DMS53 treated with DMSO at 0.1 percent for 48 hours (cell line): ENCODE results near the gene SEMA5B.

Experiments used
- DNase-seq: peaks from one replicate; lab custom pipeline; 2025; ENCODE audit not compliant: unreplicated experiment; lab: John Stamatoyannopoulos, UW

The SEMA5B gene

DNA sequence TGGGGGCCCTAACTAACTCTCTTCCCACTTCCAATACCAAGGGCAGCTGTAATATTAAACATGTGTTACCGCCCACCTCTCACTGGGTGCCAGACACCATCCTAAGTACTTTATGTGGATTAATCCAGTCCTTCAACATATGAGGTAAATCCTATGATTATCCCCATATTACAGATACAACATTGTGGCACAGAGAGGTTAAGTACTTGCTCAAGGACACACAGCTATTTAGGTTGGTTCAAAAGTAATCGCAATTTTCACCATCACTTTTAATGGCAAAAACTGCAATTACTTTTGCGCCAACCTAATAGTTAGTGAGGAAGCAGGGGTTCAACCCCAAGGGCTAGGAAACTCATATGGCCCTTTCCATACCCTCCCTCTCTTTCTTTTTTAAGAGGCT lies 100.8 kb downstream of the SEMA5B start:
- DNase-seq, result no peak

DNA sequence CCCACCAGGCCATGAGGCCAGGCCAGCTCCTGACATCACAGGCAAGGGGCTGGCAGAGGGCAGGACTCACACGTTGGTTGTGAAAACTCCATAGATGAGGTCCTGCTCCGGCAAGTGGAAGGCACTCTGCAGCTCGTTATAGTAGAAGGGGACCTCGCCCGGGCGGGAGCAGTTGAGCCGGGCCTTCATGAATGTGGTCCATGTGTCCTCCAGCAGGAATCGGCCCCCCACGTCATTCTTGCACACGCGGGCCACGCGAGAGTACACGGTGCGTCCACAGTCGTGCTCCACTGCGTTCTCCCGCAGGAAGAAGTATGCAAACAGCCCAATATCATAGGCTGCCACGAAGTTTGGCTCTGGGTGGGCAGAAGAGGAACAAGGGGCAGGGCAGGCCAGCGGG lies 101.2 kb downstream of the SEMA5B start:
- no peak for DNase-seq

GRCh38 chr3:122925756-122926155 lies 101.8 kb downstream of the SEMA5B start:
- DNase-seq, result no peak

DNA sequence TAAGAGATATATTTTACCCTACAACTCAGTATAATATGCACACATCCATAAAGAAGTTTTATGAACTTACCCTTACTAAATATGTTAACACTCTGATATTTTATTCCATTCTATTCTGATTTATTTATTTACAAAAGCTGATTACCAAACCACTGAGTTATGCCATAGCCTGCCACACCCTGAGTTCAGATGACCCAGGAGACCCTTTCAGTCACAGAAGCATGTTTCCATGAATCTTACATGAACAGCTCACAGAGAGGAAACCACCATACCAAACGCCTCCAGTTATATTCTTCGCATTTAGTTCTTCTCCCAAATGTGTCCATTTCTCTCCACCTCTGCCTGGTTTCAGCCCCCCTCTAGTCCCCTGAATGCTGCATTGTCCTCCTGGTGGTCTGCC lies 103.5 kb downstream of the SEMA5B start:
- no peak for DNase-seq

GRCh38 chr3:122923611-122924010 lies 104.0 kb downstream of the SEMA5B start:
- no peak for DNase-seq

DNA sequence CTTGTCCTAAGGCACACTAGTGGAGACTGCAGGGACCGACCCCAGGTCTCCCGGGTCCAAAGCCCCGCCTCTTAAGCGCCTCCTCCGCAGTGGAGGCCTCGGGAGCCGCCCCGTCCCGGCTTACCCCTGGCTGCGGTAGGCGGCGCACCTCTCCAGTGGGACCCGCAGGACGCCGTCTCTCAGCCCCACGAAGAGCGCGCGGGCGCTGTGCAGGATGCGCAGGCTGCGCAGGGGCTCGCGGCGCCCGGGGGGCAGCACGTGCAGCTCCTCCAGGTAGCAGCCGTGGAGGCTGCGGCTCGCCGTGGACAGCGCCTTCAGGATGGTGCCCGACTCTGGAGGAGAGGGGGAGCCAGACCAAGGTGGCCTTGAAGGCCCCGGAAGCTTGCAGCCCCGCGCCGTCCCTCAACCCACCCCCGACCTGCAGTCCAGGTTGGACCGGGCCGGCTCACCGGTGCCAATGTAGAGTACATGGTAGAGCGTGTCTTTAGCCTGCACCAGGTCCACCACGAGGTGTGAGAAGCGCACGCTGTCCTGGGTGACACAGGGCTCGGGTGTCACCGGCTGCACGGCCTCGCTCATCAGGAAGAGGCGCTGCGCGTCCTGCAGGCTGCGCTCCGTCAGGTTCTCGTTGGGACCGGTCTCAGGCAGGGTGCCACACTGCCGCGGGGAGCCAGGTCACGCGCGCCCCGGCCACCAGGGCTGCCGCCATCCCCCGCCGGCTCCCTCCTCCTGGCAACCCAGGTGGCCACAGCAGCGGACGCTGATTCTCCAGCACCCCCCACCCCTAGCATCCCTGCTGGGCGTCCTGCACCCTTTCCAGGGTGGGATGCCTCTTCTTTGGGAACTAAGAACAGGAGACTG lies 105.5 kb downstream of the SEMA5B start:
- DNase-seq, result no peak

GRCh38 chr3:122920986-122921385 lies 106.6 kb downstream of the SEMA5B start:
- DNase-seq, result no peak

DNA sequence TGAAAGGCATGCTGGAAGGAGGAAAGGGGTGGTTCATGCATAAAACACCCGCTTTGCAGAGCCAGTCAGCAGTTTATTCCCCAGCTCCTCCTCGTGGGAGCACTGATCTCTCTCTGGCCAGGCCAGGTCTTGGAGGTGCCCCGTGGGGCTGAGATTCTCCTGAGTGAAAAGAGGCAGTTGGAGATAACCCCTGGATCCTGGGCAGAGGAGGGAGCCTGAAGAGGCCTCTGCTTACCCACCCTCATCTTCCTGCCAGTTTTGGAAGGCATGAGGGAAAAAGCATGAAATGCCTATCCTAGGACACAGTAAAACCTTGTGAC lies 108.3 kb downstream of the SEMA5B start:
- no peak for DNase-seq

GRCh38 chr3:122918576-122919290 lies 108.8 kb downstream of the SEMA5B start:
- DNase-seq, result no peak

DNA sequence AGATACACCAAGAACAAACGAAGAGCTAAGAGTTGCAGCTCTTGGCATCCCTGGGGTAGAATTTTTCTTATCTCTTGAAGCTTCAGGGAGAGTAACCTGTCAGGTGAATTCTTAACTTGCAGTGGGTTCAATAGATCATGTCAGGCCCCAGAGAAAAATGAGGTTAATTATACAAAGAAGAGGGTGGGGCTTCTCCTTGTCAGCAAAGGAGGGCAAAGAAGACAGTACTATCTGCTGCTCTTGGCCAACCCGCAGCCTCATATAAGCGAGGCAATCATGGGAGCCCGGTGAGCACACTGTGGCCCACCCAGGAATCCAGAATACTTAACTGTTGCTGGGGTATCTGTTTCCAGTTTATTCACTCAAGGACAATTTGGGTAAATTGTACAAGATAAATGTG lies 110.2 kb downstream of the SEMA5B start:
- no peak for DNase-seq

GRCh38 chr3:122916580-122916979 lies 111.0 kb downstream of the SEMA5B start:
- DNase-seq, result no peak

DNA sequence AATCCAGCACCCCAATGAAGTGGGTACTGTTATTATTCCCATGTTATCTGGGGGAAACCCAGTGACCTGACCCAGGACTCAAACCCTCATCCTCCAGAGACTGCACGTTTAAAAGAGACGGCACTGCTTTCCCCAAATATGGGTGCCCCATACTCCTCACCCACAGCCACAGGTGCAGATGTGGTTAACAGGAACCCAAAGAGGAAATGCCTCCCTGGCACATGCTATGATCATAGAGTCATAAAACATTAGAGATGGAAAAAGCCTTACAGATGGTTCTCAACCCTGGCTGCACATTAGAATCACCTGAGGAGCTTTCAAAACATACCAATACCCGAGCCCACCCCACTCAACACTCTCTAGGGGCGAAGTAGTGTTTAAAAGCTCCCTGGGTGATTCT lies 111.5 kb downstream of the SEMA5B start:
- DNase-seq, result no peak

- DNase-seq, result no peak
These were observed 112.1 kb downstream of the SEMA5B start for GRCh38 chr3:122915300-122916055.

GRCh38 chr3:122913539-122914100 lies 113.9 kb downstream of the SEMA5B start:
- DNase-seq, result no peak

- no peak for DNase-seq
These were observed 114.6 kb downstream of the SEMA5B start for GRCh38 chr3:122912772-122913538.

GRCh38 chr3:122911901-122912300 lies 115.7 kb downstream of the SEMA5B start:
- DNase-seq, result no peak

GRCh38 chr3:122908251-122908650 lies 119.3 kb downstream of the SEMA5B start:
- no peak for DNase-seq

GRCh38 chr3:122907471-122907870 lies 120.1 kb downstream of the SEMA5B start:
- DNase-seq, result no peak

GRCh38 chr3:122903171-122903570 lies 124.4 kb downstream of the SEMA5B start:
- no peak for DNase-seq

- no peak for DNase-seq
These were observed 125.2 kb downstream of the SEMA5B start for GRCh38 chr3:122902326-122902725.

GRCh38 chr3:122898298-122898697 lies 129.3 kb downstream of the SEMA5B start:
- no peak for DNase-seq
